ENCODE data around the gene SOCS6.
"Not testable (repeated sequence)": the region's sequence is repeated elsewhere in the genome, so short reads cannot be mapped to it uniquely, and the experiment has no call there.

SOCS6 gene, protein sequence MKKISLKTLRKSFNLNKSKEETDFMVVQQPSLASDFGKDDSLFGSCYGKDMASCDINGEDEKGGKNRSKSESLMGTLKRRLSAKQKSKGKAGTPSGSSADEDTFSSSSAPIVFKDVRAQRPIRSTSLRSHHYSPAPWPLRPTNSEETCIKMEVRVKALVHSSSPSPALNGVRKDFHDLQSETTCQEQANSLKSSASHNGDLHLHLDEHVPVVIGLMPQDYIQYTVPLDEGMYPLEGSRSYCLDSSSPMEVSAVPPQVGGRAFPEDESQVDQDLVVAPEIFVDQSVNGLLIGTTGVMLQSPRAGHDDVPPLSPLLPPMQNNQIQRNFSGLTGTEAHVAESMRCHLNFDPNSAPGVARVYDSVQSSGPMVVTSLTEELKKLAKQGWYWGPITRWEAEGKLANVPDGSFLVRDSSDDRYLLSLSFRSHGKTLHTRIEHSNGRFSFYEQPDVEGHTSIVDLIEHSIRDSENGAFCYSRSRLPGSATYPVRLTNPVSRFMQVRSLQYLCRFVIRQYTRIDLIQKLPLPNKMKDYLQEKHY
- 12.1 to 69.4 (median 30.2) reads per million in 17 experiments for total RNA-seq

DNA sequence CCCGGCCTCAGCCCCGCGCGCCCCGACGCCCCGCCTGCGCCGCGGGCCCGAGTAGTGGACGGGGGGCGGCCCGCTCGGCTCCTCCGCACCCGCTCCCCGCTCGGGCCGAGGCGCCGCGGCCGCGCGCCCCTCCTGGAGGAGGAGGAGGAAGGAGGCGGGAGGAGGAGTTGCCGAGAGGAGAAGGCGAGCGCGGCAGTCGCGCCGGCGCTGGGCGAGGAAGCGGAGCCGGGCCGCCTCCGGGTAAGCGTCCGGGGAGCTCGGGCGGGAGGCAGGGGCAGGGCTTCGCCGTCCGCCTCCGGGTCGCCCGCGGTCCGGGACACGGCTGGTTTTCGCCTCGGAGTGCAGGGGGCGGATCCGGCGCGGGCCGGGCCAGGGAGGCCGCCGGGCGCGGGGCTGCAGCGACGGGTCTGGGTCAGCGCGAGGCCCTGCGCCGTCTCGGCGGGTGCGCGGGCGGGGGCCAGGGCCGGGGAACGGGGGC is at the start of gene SOCS6:
Gene SOCS6, plus strand, starts transcription at position 195 of the 478 bp plus-strand sequence. CDS start 35,624 bp downstream, outside the sequence.
- DNase-seq, result peak; percentile 68 to 91 (median 82)

DNA sequence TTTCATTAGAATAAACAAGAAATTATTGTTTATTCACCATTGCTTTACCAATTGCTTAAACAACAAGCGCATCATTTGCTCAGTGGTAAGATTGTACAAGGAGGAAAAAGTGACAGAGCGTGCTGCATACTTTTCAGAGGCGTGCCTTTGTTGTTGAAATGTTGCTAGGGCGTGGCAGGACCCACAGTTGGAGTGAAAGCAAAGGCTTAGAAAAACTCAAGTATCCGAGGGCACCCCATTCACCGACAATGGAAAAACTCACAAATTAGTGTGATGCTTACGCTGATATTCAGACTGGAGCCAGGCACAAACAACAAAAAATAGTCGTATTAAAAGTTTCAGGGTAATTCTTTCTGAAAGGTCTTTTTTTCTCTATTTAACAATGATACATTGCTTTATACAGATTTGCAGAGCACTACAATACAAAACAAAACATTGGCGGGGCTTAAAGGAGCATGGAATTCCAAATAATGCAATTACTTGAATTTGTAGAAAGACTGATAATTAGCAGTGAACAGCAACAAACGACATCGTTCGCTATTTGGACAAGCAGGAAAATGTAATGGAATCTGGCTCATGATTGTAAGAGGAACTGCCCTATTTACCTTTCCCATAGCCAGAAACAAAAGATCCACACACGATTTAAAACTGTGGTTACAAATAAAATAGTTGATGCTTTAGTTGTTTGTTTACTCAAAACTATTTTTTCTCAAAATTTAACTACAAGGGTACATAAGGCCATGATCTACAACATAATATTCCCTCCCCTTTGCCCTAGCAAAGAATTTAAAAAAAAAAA is 45.5 kb upstream of the SOCS6 start:
- DNase-seq, result no peak

DNA sequence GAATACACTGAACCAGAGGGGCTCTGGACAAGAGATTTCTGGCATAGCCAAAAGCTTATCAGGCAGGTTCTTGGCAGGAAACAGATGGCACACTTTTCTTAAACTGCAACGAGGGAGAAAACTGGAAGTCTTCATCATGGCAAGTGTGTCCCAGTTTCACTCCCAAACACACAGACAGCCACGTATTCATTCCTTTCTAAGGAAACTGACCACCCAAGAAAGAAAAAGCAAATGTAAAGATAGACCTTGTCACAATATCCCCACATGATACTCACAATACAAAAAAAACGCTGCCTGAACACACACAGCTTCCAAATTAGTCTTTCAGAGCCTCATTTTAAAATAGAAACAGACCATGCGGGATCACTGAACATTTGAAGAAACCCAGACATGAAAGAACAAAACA is 42.8 kb upstream of the SOCS6 start:
- DNase-seq, result no peak

DNA sequence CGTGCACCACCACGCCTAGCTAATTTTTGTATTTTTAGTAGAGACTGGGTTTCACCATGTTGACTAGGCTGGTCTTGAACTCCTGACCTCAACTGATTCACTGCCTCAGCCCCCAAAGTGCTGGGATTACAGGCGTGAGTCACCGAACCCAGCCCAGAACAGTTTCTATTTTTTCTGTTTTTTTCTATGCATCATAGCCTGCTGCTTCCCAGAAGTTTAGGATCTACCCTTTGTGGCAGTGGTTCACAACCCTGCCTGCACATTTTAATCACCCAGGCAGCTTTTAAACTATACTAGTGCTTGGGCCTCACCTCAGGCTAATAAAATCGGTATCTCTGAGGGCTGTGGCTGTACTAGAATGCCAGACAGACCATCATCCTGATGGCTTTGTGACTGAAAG is 39.7 kb upstream of the SOCS6 start:
- no peak for DNase-seq

DNA sequence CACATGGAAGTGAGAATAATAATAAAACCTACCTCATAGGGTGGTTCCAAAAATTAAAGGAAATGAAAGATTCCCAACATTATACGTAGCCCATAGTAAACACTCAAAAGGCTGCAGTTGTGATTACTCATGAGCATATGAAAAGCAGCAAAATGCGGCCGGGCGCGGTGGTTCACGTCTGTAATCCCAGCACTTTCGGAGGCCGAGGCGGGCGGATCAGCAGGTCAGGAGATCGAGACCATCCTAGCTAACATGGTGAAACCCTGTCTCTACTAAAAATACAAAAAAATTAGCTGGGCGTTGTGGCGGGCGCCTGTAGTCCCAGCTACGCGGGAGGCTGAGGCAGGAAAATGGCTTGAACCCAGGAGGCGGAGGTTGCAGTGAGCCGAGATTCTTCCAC is 39.0 kb upstream of the SOCS6 start:
- not testable (repeated sequence) for DNase-seq

DNA sequence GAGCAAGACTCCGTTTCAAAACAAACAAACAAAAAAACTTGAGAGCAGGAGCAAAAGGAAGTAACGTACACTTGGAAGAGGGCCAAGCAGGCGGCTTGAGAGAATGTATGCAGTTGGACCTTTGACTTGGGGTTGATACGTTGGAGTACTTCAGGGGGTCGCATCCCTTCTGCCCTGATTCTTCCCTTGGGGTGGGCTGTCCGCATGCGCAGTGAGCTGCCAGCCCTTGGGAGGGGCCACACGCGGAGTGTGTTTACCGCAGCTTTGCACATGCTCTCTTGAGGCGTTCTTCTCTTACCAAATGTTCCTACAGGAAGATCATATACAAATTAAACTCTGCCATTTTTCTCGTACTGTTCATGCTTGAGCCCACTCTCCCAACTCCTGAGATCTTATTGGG is 38.1 kb upstream of the SOCS6 start:
- DNase-seq, result no peak

DNA sequence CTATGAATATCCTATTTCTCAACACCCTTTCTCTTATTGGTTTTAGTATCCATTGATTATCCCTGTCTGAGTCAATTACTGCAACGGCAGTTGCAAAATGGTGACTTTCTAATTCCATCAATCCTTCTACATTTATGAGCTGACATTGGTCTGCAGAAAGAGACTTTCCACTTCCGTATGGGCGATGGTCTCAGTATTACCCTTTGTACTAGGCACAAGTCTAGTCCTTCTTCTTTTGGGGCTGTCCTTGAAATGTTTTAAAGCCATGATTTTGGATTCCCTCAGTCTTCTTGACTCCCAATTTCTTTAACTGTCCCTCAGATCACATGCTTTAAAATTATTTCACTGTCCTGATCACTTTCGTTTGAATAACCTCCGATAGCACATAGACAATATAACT is 32.7 kb upstream of the SOCS6 start:
- DNase-seq, result no peak

DNA sequence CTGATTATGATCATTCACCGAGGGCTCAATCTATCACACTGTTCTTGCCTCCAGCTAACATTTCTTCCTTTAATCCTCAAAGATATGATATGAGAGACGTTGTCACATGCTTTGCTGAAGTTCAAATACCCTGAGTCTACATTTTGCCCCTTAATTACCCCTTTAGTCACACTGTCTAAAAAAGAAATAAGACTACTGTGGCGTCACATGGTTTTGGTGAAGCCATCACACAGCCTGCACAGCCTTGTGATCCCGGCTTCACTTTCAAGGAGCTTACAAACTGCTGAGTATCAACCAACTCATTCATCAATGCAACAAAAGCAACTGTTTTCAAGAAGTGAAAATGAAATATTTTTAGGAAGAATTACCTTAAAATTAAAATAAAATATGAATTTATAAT is 31.9 kb upstream of the SOCS6 start:
- peak; percentile 28 to 62 (median 48) for DNase-seq

DNA sequence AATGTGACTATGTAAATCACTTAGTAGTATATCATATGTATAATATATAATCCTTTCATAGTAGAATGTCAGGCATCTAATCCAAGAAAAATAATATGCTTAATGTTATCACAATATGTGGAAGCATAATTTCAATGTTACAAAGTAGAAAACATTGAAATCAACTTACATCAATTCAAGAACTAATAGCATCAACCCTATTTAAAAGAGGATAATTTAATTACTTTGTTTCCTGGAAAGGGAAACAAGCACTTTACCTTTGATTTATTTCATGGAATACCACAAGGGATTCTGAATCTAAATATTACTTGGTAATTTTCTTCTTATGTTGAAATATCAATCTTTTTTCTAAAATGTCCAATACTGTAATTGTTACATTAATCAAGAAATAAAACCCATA is 30.6 kb upstream of the SOCS6 start:
- DNase-seq, result no peak

DNA sequence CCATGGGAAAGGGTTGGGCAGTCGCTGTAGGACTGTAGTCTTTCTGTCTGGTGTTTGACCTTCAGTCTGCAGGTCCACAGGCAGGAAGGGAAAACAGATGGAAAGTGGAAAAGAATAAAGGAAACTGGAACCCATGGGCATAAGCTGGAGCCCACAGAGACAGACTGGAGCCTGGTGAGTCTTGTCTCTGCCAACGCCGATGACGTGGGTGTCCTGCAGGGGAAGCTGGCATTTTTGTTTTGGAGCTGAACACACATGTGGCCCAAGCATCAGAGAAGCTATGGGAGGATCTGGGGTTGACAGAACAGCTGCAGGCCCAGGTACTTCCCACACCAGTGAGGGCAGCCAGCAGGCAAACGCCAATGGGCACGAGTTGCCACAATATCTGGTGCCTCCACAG is 28.2 kb upstream of the SOCS6 start:
- no peak for DNase-seq

DNA sequence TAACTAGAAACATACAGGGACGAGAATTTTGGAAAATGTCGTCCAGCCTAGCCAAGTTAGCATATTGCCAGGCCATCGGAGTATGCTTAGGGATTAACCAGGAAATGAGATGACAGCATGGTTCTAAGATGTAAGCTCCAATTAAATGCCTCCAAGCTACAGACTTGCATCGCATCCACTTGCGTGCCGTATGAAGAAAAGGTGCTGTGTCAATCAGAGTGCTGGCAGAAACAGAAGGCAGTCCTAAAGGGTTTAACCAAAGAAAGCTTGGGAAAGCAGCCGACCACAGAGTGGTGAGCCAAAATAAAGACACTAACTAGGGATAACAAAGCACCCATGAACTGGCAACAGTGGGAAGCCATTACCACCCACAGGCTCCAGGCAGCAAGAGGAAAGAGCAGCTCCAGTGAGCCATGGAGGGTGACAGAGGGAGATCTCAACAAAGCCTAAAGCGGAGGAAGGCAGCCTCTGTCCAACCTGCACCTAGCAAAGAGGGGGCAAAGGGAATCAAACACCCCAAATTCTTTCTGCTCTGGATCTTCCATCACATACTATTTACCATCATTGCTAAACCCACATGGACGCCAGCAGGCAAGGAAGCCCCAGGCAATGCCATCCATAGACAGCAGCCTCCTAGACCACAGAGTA is 27.6 kb upstream of the SOCS6 start:
- DNase-seq, result no peak

DNA sequence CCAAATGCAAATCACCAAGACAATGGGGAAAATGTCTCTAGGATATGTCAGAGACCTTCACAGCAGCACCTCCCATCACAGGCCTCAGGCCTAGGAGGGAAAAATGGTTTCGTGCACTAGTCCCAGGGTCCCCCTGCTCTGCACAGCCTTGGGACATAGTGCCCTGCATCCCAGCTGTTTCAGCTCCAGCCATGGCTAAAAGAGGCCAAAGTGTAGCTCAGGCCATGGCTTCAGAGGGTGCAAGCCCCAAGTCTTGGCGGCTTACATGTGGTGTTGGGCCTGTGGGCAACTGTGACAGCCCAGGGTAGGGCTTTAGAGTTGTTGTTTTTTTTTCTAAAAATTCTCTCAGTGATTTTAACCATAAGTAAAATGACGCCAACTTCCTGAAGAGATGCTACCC is 25.5 kb upstream of the SOCS6 start:
- DNase-seq, result no peak

DNA sequence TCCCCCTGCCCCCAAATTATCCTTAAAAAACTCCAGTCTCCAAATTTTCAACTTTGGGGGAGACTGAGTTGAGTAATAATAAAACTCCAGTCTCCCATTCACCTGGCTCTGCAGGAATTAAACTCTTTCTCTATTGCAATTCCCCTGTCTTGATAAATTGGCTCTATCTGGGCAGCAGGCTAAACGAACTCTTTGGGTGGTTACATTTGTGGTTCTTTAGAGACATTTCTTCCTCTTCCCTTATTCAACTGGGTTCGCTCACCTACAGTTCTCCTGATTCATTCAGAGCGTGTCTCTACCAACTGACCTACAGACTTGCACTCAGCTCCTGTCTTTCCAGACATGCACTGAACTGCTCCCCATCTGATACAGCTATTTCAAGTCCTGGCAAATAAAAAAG is 17.1 kb upstream of the SOCS6 start:
- DNase-seq, result no peak

DNA sequence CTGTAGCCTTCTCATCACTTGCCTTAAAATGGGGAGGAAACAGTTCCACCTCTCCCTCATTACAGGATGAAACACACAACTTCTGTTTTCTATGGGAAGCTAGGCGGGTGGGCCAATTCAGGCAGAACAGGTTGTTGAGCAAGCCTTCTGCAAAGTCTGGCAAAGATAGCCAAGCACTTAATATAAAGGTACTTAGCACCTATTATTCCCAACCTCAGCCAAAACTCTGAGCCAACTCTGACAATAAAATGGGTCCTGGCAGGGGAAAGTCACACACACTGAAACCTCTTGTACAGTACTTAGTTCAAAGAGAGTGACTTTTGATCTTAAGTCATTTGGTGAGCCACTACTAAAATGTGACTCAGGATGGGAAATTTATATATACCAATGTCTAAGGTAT is 15.8 kb upstream of the SOCS6 start:
- no peak for DNase-seq

DNA sequence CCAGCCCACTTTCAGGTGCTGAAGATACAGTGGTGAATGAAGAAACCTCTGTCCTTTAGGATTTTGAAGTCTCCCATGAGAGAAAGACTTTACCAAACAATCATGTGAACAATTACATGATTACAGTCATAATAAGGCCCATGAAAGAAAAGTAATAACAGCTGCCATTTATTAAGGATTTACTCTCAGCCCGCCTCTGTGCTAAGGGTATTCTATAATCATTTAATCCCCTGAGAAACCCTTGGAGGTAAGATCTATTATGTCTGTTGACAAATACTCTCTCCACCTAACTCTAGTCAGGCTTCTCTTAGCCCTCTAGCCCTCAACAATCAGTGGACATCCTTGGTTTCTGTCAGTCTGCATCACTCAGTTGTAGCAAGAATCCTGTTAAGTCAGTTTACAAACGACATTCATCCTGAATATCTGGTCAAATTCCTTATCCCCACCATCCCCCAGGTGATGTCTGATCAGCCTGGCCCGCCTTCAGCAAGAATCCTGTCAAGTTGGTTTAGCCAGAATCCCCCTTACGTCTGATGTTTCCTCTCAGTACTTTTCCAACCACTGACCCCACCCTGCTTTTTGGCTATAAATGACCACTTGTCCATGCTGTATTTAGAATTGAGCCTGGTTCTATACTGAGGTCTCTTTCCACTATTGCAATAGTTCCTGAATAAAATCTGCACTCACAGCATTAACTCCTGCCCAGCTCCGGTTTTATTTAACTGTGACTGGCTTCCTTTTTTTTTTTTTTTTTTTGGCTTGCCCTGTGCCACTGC is 12.2 kb upstream of the SOCS6 start:
- DNase-seq, result peak; percentile 42 to 74 (median 61)

DNA sequence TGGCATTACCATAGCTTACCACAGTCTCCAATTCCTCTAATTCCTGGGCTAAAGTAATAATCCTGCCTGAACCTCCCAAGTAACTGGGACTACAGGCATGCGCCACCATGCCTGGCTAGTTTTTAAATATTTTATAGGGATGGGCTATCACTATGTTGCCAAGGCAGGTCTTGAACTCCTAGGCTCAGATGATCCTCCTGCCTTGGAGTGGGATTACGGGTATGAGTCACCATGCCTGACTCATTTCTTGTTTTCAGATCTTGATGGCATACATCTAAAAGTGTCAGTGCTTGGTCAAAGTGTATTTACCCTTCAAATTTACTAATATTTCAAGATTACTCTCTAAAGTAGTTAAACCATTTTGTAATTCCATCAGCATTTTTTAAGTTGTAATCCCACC is 9.4 kb upstream of the SOCS6 start:
- no peak for DNase-seq

DNA sequence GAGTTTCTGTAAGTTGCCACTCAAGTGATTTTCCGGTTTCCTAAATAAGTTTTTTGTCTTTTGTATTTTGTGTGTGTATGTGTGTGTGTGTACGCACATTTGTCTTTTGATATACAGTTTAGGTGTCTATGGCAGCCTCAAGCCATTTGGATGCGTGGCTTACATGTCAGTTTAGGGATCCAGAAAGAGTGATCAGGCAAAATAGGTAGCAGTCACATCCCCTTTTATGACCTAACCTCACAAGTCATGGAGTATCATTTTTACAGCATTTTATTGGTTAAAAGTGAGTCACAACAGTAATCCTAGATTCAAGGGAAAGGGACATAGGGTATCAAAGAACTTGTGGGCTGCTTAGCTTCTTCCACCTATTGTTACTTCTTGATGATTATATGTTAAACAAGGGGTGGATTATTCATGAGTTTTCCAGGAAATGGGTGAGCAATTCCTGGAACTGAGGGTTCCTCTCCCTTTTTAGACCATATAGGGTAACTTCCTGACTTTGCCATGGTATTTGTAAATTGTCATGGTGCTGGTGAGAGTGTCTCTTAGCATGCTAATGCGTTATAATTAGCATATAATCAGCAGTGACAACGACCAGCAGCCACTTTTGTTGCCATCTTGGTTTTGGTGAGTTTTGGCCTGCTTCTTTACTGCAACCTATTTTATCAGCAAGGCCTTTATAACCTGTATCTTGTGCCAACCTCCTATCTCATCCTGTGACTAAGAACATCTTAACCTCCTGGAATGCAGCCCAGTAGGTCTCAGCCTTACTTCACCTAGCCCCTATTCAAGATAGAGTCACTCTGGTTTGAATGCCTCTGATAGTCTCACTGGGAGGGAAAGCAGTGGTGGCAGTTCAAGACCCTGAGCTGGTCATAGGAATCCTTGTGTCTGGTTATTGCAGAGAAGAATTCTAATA is 8.6 kb upstream of the SOCS6 start:
- DNase-seq, result no peak

DNA sequence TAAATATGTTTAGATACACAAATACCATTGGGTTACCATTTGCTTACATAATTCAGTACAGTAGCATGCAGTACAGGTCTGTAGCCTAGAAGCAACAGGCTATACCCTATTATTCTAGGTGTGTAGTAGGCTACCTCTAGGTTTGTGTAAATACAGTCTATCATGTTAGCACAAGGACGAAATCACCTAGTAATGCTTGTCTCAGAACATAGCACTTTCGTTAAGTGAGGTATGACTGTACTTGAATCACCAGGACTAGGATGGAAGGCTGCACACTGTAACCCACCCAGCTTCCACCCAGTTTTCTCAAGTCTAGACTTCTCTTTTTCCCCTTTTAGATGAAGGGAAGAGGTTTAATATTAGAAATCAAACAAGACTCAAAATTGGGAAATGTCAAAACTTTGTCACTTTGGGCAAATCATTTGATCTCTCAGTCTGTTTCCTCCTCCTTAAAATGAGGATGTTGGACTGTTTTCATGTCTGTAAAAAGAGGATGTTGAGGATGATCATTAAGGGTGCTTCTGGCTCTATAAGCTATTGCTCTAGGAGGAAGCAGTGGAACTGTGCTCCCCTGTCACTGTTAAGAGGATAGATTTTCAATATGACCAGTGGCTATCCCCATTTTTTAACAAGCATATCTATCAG is 3.7 kb upstream of the SOCS6 start:
- DNase-seq, result peak; percentile 56 to 92 (median 77)

DNA sequence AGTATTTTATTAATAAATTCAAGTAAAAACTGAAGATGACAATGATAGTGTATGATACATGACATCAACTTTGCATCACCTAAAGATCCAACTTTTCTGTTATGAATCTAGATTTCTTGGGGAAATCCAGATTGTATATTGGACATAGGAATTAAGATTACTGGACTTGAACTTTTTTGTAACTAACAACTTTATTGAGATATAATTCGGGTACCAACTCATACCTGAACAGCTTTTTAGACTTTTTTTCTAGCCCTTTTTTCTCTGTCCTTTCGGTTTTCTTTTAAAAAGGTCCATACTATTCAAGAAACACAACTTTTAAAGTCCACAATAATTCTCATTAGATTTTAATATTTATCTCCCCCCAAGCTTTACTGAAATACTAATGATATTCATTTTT is 1.1 kb upstream of the SOCS6 start:
- no peak for DNase-seq

DNA sequence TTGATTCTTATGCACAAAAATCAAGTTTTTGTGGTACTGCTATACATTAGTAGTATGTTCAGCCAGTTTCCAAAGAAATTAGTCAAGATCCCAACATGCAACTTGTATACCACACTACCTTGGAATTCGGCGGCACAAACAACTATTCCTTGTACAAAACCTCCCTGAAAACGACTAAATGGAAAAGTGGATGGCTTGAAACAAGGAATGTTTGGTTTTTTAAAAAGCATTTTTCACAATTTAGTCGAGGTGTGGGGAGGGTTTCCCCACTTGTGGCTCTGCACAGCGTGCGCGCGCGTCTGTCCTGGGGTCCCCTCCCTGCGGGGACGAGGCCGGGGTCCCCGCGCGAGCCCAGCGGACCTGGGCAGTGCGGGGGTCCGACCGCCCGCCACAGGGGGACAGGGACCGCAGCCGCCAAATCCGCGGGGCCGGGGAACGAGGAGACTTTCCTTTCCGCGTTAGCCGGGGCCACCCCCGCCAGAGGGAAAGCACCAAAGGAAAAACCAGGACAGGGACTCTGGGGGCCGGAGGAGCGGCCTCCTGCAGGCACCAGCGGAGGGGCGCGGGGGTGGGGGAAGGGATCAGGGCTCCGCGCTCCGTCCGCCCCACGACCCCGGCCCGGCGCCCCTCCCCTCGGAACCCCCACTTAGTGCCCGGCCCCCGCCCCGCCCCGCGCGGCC is 534 bp upstream of the SOCS6 start:
- peak in 3 of 4 experiments; percentile 31 to 60 (median 46) for DNase-seq
